ENCODE results near the gene STARD9.

STARD9 gene

GRCh38 chr15:42725331-42725903, 150.0 kb downstream of the STARD9 start:
- no peak overlapping the region for H3K4me3 ChIP-seq (replicated peaks; ENCODE audit: low read depth, low read length)
- TF ChIP-seq CTCF (IDR thresholded peaks at IDR 0.05; ENCODE audit: low read length, missing control alignments): no peak
- DNase-seq (ENCODE audit: low read depth): no peak

GRCh38 chr15:42726114-42726513, 150.7 kb downstream of the STARD9 start:
- TF ChIP-seq CTCF (IDR thresholded peaks at IDR 0.05; ENCODE audit: low read length, missing control alignments): no peak
- no peak for DNase-seq (ENCODE audit: low read depth)
- H3K4me3 ChIP-seq (replicated peaks; ENCODE audit: low read depth, low read length): no peak overlapping the region

GRCh38 chr15:42727750-42728381, 152.5 kb downstream of the STARD9 start:
- no peak overlapping the region for H3K4me3 ChIP-seq (replicated peaks; ENCODE audit: low read depth, low read length)
- no peak for TF ChIP-seq CTCF (IDR thresholded peaks at IDR 0.05; ENCODE audit: low read length, missing control alignments)
- DNase-seq (ENCODE audit: low read depth): no peak

GRCh38 chr15:42728560-42728959, 153.2 kb downstream of the STARD9 start:
- no peak overlapping the region for H3K4me3 ChIP-seq (replicated peaks; ENCODE audit: low read depth, low read length)
- DNase-seq (ENCODE audit: low read depth): no peak
- TF ChIP-seq CTCF (IDR thresholded peaks at IDR 0.05; ENCODE audit: low read length, missing control alignments): no peak

GRCh38 chr15:42728972-42729371, 153.6 kb downstream of the STARD9 start:
- TF ChIP-seq CTCF (IDR thresholded peaks at IDR 0.05; ENCODE audit: low read length, missing control alignments): no peak
- H3K4me3 ChIP-seq (replicated peaks; ENCODE audit: low read depth, low read length): no peak overlapping the region
- DNase-seq (ENCODE audit: low read depth): no peak

GRCh38 chr15:42729409-42729808, 154.0 kb downstream of the STARD9 start:
- no peak for DNase-seq (ENCODE audit: low read depth)
- TF ChIP-seq CTCF (IDR thresholded peaks at IDR 0.05; ENCODE audit: low read length, missing control alignments): no peak
- no peak overlapping the region for H3K4me3 ChIP-seq (replicated peaks; ENCODE audit: low read depth, low read length)

GRCh38 chr15:42730135-42730534, 154.7 kb downstream of the STARD9 start:
- no peak for DNase-seq (ENCODE audit: low read depth)
- TF ChIP-seq CTCF (IDR thresholded peaks at IDR 0.05; ENCODE audit: low read length, missing control alignments): no peak
- H3K4me3 ChIP-seq (replicated peaks; ENCODE audit: low read depth, low read length): no peak overlapping the region

All from fibroblast of pulmonary artery (primary cell).